ENCODE data around the gene POLA2. TPM values are rescaled to one million over a fixed set of nuclear protein-coding genes. Genes with fewer than 3 reads are reported as not detected.

POLA2 gene
- total RNA-seq (2022) (23.2 and 25.3 TPM in 2 replicates), Bru-seq, nascent RNA (percentile 62 among the genes with signal in this experiment), BruChase-seq, experiment 1, labeled RNA remaining after a 2-hour chase (percentile 73 among the genes with signal in this experiment), BruChase-seq, experiment 2, labeled RNA remaining after a 6-hour chase (percentile 69 among the genes with signal in this experiment)
- long read RNA-seq, transcript POLA2-201 (18 exons, 3,744 nt) = major isoform, 24 of 39 reads
- long read RNA-seq, partial matches to known transcripts = 5 of 39 reads
- long read RNA-seq, other reads (novel, unspliced or antisense) = 10 of 39 reads

GRCh38 chr11:65261591-65262380 lies at the start of gene POLA2:
POLA2 (plus strand) TSS chr11:65261962; CDS start chr11:65262293, 331 bp downstream.
- peak; percentile 96 for DNase-seq
- Histone ChIP-seq H3K4me1 (no peaks in the 10 kb centered on the region), H3K36me3 (ENCODE audit: control insufficient read depth, insufficient read depth, low read length) (no peaks in the 10 kb centered on the region), H3K4me3 (ENCODE audit: low read depth, low read length) (peak within 1 kb of the TSS; percentile 71), H3K9me3 (no peaks in the 10 kb centered on the region), H3K27me3 (replicated peaks; ENCODE audit: control insufficient read depth, insufficient read depth, low read length) (no peaks in the 10 kb centered on the region)
- Mint-ChIP-seq H3K27ac (ENCODE audit: unreplicated experiment) (peak within 1 kb of the TSS; percentile 70), H3K4me3 (ENCODE audit: unreplicated experiment) (peak within 1 kb of the TSS; percentile 81), H3K9me3 (ENCODE audit: unreplicated experiment) (no peaks in the 10 kb centered on the region), H3K4me1 (ENCODE audit: low read depth, unreplicated experiment) (peaks cover 22% of the 10 kb centered on the region), H3K27me3 (ENCODE audit: insufficient read depth, unreplicated experiment) (no peaks in the 10 kb centered on the region), H3K36me3 (ENCODE audit: insufficient read depth, unreplicated experiment) (peaks cover 26% of the 10 kb centered on the region)
- ChIA-PET POLR2A (interaction anchor here (0.5 to 2.2 kb wide), 16 partner anchors 11 to 547 kb away, joined by 3 to 17 read pairs (median 3); partner anchors contain the start of genes CAPN1, CDC42EP2, DPF2 and ZNRD2), CTCF (interaction anchor here (0.6 to 2.3 kb wide), 18 partner anchors 10 to 205 kb away, joined by 3 to 30 read pairs (median 4); partner anchors contain the start of genes CDC42EP2 and DPF2)
- intact Hi-C loops (cut with micrococcal nuclease; ENCODE audit: unreplicated experiment) = no loop called here
- no TSS peak for BruUV-seq (replicated peaks)
- no peak for TF ChIP-seq CTCF (IDR thresholded peaks at IDR 0.05; ENCODE audit: insufficient read depth in 1 of 2, low read depth in 1 of 2, low read length in 1 of 2, severe bottlenecking in 1 of 2, unreplicated experiment in 1 of 2)

GRCh38 chr11:65212226-65212801 lies 49.4 kb upstream of the POLA2 start:
- H3K4me1 Mint-ChIP-seq (ENCODE audit: low read depth, unreplicated experiment) = peaks cover 8% of the 10 kb centered on the region
- ChIA-PET POLR2A (interaction anchor here (0.6 to 0.7 kb wide), 2 partner anchors 31 to 82 kb away, joined by 3 read pairs; no protein-coding TSS in a partner anchor), CTCF (interaction anchor here (0.7 to 1.3 kb wide), 2 partner anchors 13 to 63 kb away, joined by 3 read pairs; no protein-coding TSS in a partner anchor)
- no peak for DNase-seq
- H3K27me3 Mint-ChIP-seq (ENCODE audit: insufficient read depth, unreplicated experiment) = no peaks in the 10 kb centered on the region
- H3K9me3 Mint-ChIP-seq (ENCODE audit: unreplicated experiment) = peaks cover 11% of the 10 kb centered on the region
- peaks cover 8% of the 10 kb centered on the region for H3K36me3 ChIP-seq (ENCODE audit: control insufficient read depth, insufficient read depth, low read length)
- no peaks in the 10 kb centered on the region for H3K27me3 ChIP-seq (replicated peaks; ENCODE audit: control insufficient read depth, insufficient read depth, low read length)
- TF ChIP-seq CTCF (IDR thresholded peaks at IDR 0.05; ENCODE audit: insufficient read depth in 1 of 2, low read depth in 1 of 2, low read length in 1 of 2, severe bottlenecking in 1 of 2, unreplicated experiment in 1 of 2) = no peak
- no peaks in the 10 kb centered on the region for H3K4me1 ChIP-seq
- intact Hi-C loops (cut with micrococcal nuclease; ENCODE audit: unreplicated experiment) = no loop called here
- no peak overlapping the region for H3K4me3 ChIP-seq (ENCODE audit: low read depth, low read length)
- H3K9me3 ChIP-seq = no peaks in the 10 kb centered on the region
- no peak overlapping the region for H3K4me3 Mint-ChIP-seq (ENCODE audit: unreplicated experiment)
- H3K27ac Mint-ChIP-seq (ENCODE audit: unreplicated experiment) = no peak overlapping the region
- H3K36me3 Mint-ChIP-seq (ENCODE audit: insufficient read depth, unreplicated experiment) = peaks cover 62% of the 10 kb centered on the region
- BruUV-seq (replicated peaks) = no TSS peak
